GM12875 (cell line): ENCODE measurements around the gene GPR142.

ENCODE experiments used
- H3K4me3 ChIP-seq: one replicate; pipeline ENCODE4 v1.5.1; 2011; ENCODE audit warnings: low read depth, low read length, control low read depth
- TF ChIP-seq, protein P1 (sequence below): IDR thresholded peaks from 2 replicates; pipeline ENCODE4 v1.5.1; 2011; ENCODE audit warnings: low read depth, mild to moderate bottlenecking, control low read depth, inconsistent platforms, low read length, moderate library complexity, borderline replicate concordance; ENCODE audit not compliant: insufficient read depth

The GPR142 gene

DNA sequence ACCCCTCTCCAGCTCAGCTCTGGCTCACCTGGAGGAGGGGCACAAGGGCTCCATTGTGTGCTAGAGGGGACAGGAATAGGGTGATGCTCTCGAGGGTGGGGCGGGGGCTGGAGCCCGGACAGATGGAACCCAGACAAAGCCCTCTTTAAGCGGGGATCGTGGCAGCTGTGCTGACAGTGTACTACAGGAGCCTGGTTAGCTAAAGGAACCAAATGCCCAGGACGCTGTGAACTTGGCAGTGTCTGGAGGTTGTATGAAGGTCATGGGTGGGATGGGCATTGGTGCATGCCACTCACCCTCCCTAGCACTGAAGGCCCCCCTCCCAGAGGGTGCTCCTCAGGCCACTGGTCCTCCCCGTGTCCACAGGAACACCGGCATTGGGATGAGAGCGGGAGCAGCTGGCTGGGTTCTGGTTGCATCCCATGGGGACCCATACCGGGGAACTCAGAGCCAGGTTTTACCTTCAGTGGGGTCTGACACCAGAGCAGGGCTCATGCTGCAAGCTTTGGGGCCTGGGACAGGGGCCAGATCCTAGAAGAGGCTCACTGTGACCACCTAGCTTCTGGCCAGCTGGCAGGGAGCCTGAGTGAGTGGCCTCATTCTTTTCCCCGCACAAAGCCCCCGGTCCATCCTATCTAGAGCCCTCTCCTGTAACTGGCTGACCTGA, 29.3 kb upstream of the GPR142 start:
- TF ChIP-seq, protein P1, sequence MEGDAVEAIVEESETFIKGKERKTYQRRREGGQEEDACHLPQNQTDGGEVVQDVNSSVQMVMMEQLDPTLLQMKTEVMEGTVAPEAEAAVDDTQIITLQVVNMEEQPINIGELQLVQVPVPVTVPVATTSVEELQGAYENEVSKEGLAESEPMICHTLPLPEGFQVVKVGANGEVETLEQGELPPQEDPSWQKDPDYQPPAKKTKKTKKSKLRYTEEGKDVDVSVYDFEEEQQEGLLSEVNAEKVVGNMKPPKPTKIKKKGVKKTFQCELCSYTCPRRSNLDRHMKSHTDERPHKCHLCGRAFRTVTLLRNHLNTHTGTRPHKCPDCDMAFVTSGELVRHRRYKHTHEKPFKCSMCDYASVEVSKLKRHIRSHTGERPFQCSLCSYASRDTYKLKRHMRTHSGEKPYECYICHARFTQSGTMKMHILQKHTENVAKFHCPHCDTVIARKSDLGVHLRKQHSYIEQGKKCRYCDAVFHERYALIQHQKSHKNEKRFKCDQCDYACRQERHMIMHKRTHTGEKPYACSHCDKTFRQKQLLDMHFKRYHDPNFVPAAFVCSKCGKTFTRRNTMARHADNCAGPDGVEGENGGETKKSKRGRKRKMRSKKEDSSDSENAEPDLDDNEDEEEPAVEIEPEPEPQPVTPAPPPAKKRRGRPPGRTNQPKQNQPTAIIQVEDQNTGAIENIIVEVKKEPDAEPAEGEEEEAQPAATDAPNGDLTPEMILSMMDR: no peak
- H3K4me3 ChIP-seq: no peak overlapping the region

DNA sequence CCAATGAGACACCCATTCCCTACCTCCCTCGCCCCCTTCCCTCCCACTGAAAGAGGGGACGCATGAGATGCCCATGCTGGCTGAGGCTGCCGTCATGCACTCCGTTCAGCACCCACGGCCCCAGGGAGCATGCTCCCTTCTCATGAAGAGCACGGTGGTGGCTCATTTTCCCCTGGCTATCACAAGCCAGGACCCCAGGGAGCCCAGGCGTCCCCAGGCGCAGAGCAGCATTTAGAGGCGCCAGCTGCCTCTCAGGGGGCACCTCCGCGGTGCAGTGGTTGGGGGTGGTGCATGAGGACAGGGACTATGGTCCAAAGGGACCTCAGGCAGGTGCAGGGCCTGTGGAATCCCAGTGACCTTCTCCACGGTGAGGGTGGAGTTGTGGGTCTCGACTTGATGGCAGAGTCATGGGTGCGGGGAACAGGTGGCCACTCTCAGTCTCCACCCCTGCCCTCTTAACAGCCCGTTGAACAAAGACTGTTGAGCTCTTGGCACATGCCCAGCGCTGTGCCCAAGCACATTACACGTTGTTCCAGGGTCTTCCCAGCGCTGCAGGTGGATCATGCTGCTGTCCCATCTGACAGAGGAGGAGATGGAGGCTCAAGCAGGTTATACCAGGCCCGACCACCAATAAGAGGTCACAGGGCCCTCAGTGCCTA, 27.6 kb upstream of the GPR142 start:
- TF ChIP-seq, protein P1: no peak
- H3K4me3 ChIP-seq: no peak overlapping the region

DNA sequence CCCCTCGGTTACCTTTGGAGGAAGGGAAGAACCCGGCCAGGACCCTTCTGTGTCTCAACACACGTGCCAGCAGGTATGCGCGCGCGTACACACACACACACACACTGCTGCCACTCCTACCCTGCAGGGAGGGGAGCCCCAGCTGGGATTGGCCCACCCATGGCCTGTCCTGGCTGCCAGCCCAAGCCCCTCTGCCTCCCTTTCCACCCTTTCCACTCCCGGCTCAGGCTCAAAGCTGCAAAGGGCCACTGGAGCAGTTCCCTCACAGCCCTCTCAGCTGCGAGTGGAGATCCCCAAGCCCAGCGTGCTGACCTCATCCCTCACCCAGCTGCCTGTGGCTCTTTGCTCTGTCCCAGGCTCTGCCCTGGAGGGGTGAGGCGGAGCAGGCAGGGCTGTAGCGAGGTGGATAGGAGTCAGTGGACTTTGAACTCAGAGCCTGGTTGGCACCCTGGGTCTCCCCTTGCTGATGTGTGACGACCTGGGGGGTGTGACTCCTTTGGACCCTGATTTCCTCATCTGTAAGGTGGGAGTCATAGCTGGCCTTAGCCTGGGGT, 26.8 kb upstream of the GPR142 start:
- H3K4me3 ChIP-seq: no peak overlapping the region
- TF ChIP-seq, protein P1: no peak

DNA sequence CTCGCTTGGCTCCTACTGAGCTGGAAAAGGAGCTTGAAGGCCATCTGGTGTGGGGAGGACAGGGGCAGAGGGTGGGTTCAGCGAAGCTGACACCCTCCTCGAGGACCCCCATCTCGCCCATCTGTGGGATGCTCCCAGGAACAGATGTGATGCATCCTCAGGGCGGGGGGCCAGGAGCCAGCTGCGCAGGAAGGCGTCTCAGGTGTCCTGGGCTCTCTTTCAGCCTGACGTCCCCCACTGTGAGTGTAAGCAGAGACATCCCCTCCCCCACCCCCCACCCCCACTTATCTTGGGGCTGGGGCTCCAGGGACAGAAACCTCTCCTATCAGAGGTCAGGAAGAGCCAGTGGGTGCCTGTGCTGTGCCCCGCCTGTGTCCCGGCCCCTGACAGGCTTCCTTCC, 25.1 kb upstream of the GPR142 start:
- no peak overlapping the region for H3K4me3 ChIP-seq
- TF ChIP-seq, protein P1: no peak

DNA sequence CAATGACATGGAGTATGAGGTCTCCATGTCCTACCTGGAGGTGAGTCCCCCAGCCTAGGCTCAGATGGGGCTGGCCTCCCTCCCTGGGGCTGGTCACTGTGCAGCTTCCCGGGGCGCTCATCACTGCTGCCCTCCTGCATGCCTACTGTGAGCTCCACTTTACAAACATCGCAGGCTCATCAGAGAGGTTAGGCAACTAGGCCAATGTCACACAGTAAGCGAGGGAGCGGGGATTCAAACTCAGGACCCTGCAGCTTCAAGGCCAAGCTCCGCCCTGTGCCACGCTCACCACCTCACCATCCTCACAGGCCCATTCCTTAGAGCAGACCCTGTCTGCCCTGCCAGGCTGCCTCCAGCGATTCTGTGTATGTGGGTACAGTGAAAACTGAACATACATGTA, 24.2 kb upstream of the GPR142 start:
- no peak overlapping the region for H3K4me3 ChIP-seq
- TF ChIP-seq, protein P1: no peak

DNA sequence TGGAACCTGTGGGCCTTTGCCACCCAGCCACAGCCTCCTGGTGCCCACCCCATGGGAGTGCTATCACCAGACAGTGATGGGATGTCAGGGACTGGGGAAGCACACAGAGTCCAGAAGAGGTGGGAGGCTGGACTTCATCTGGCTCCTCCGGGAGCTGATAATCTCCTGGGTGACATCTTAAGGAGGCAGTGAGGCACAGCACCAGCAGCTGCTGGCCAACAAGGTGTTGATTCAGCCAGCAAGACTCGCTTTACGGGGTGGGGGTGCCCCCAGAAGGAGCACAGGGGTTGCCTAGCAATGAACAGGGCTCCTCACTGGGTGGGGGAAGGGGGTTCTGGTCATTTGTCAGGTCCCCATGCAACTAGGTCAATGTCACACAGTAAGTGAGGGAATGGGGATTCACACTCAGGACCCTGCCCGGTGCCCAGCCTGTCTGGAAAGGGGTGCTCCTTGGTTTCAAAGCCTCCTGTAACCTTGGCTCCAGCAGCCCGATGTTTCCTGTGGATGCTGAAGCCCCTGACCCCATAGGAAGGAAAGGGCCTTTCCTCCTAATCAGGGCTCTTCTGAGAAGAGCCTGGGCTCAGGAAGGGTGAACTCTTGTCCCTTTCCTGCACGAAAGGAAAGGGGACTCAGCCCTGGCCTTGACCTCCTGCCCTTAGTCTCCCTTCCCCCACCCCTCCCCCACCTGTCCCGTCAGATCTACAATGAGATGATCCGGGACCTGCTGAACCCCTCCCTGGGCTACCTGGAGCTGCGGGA, 23.6 kb upstream of the GPR142 start:
- H3K4me3 ChIP-seq: no peak overlapping the region
- TF ChIP-seq, protein P1: no peak
